Fibroblast of lung (primary cell): Measurements from ENCODE around the gene DMRTC2. TPM values are rescaled to one million over a fixed set of nuclear protein-coding genes. Genes with fewer than 3 reads are reported as not detected.

Source experiments
- DNase-seq, 2 donors: peaks; one replicate each; pipeline versions ENCODE4 v3.0.0 to v3.0.0-alpha.2; 2010; ENCODE audit warnings: low read depth in 2 of 2
- H2AFZ ChIP-seq: 2 replicates; pipeline ENCODE4 v1.5.1; 2012; ENCODE audit warnings: low read length, control low read depth, inconsistent platforms
- H3K27ac ChIP-seq: 2 replicates; pipeline ENCODE4 v1.5.1; 2011; ENCODE audit warnings: low read length, control low read depth; ENCODE audit not compliant: insufficient read depth
- H3K27me3 ChIP-seq: 2 replicates; pipeline ENCODE4 v1.5.1; 2011; ENCODE audit warnings: mild to moderate bottlenecking, low read length; ENCODE audit not compliant: control insufficient read depth, insufficient read depth
- H3K36me3 ChIP-seq: 2 replicates; pipeline ENCODE4 v1.5.1; 2011; ENCODE audit warnings: low read length; ENCODE audit not compliant: control insufficient read depth, insufficient read depth
- H3K4me1 ChIP-seq: 2 replicates; pipeline ENCODE4 v1.5.1; 2011; ENCODE audit warnings: low read length; ENCODE audit not compliant: control insufficient read depth, insufficient read depth; ENCODE audit errors: extremely low read depth
- H3K4me2 ChIP-seq: 2 replicates; pipeline ENCODE4 v1.5.1; 2011; ENCODE audit warnings: low read length, control low read depth; ENCODE audit not compliant: insufficient read depth; ENCODE audit errors: extremely low read depth
- H3K4me3 ChIP-seq, 4 experiments: fragments of 200-600 bp in 1 of 4; sonication (generic) in 1 of 4; replicated peaks in 1 of 4; 2 replicates each; pipeline ENCODE4 v1.5.1; 2011 to 2016; ENCODE audit warnings: low read length in 4 of 4, low read depth in 3 of 4, mild to moderate bottlenecking in 3 of 4, control low read depth in 2 of 4, inconsistent platforms in 1 of 4, mixed read lengths in 1 of 4; ENCODE audit not compliant: insufficient read depth in 1 of 4; ENCODE audit errors: control extremely low read depth in 1 of 4
- H3K79me2 ChIP-seq: 2 replicates; pipeline ENCODE4 v1.5.1; 2012; ENCODE audit warnings: mild to moderate bottlenecking, low read length, inconsistent platforms; ENCODE audit not compliant: control insufficient read depth, insufficient read depth
- H3K9ac ChIP-seq: 2 replicates; pipeline ENCODE4 v1.5.1; 2011; ENCODE audit warnings: mild to moderate bottlenecking, low read length, control low read depth; ENCODE audit not compliant: insufficient read depth
- H3K9me3 ChIP-seq: 2 replicates; pipeline ENCODE4 v1.5.1; 2012; ENCODE audit warnings: low read depth, low read length; ENCODE audit not compliant: control insufficient read depth, insufficient read depth
- H4K20me1 ChIP-seq: 2 replicates; pipeline ENCODE4 v1.5.1; 2011; ENCODE audit warnings: low read length; ENCODE audit not compliant: control insufficient read depth, insufficient read depth; ENCODE audit errors: extremely low read depth
- CTCF ChIP-seq, 2 donors: IDR thresholded peaks in 1 of 2; conservative IDR thresholded peaks in 1 of 2; 1 replicate in 1 of 2; 2 replicates in 1 of 2; pipeline ENCODE4 v1.5.1; 2011 to 2012; ENCODE audit warnings: low read length in 2 of 2, control low read depth in 1 of 2, inconsistent platforms in 1 of 2, low read depth in 1 of 2, mild to moderate bottlenecking in 1 of 2
- EZH2 ChIP-seq: IDR thresholded peaks from 2 replicates; pipeline ENCODE4 v1.5.1; 2012; ENCODE audit warnings: low read length, control low read depth, mild to moderate bottlenecking; ENCODE audit errors: missing control alignments
- polyA plus RNA-seq, 2 donors: library from polyadenylated mRNA; depleted of rRNA in 1 of 2; stranded (reverse) in 1 of 2; unstranded in 1 of 2; fragments of >200 nt; gene quantifications; 2 replicates each; pipeline ENCODE4 v1.2.1, GENCODE V29; 2011 to 2012; ENCODE audit warnings: missing spikeins in 1 of 2
- total RNA-seq: library from RNA; depleted of rRNA; stranded (reverse); fragments of >200 nt; gene quantifications from 2 replicates; pipeline ENCODE4 v1.2.1, GENCODE V29; 2014

Gene DMRTC2
- total and polyA plus RNA-seq, 2 donors (not counting 1 experiment from before 2014, with no cell fraction given): not detected

- H3K4me3 ChIP-seq: no peak overlapping the region
- no peak overlapping the region for H2AFZ ChIP-seq
- H3K27ac ChIP-seq: no peak overlapping the region
- no peaks in the 10 kb centered on the region for H3K9me3 ChIP-seq
- no peaks in the 10 kb centered on the region for H4K20me1 ChIP-seq
- H3K27me3 ChIP-seq: no peaks in the 10 kb centered on the region
- DNase-seq: no peak
- no peak for TF ChIP-seq EZH2
- TF ChIP-seq CTCF (conservative IDR thresholded peaks at IDR 0.05 in 1 of 2, IDR thresholded peaks at IDR 0.05 in 1 of 2; ENCODE audit: low read depth in 1 of 2, low read length in 2 of 2): no peak
- no peak overlapping the region for H3K9ac ChIP-seq
- H3K36me3 ChIP-seq: peaks cover 31% of the 10 kb centered on the region
- H3K4me2 ChIP-seq: no peak overlapping the region
- H3K79me2 ChIP-seq: no peaks in the 10 kb centered on the region
- H3K4me1 ChIP-seq: no peaks in the 10 kb centered on the region
These were observed 52.3 kb downstream of the DMRTC2 start for GRCh38 chr19:41897181-41897580.

- H4K20me1 ChIP-seq: no peaks in the 10 kb centered on the region
- no peak overlapping the region for H2AFZ ChIP-seq
- no peak overlapping the region for H3K27ac ChIP-seq
- H3K9ac ChIP-seq: no peak overlapping the region
- no peak for DNase-seq
- no peaks in the 10 kb centered on the region for H3K79me2 ChIP-seq
- H3K36me3 ChIP-seq: peaks cover 30% of the 10 kb centered on the region
- TF ChIP-seq EZH2 (no peak), CTCF (conservative IDR thresholded peaks at IDR 0.05 in 1 of 2, IDR thresholded peaks at IDR 0.05 in 1 of 2; ENCODE audit: low read depth in 1 of 2, low read length in 2 of 2) (no peak)
- no peak overlapping the region for H3K4me3 ChIP-seq
- H3K4me2 ChIP-seq: no peak overlapping the region
- no peaks in the 10 kb centered on the region for H3K9me3 ChIP-seq
- H3K27me3 ChIP-seq: no peaks in the 10 kb centered on the region
- no peaks in the 10 kb centered on the region for H3K4me1 ChIP-seq
These were observed 53.0 kb downstream of the DMRTC2 start for GRCh38 chr19:41897820-41898219.

- Histone ChIP-seq H3K4me1 (no peaks in the 10 kb centered on the region), H2AFZ (no peak overlapping the region), H3K9ac (no peak overlapping the region), H3K79me2 (no peaks in the 10 kb centered on the region), H3K36me3 (peaks cover 29% of the 10 kb centered on the region), H3K27me3 (no peaks in the 10 kb centered on the region), H4K20me1 (no peaks in the 10 kb centered on the region), H3K9me3 (no peaks in the 10 kb centered on the region), H3K27ac (no peak overlapping the region), H3K4me2 (no peak overlapping the region), H3K4me3 (no peak overlapping the region)
- TF ChIP-seq CTCF (conservative IDR thresholded peaks at IDR 0.05 in 1 of 2, IDR thresholded peaks at IDR 0.05 in 1 of 2; ENCODE audit: low read depth in 1 of 2, low read length in 2 of 2) (no peak), EZH2 (no peak)
- DNase-seq: no peak
These were observed 53.4 kb downstream of the DMRTC2 start for GRCh38 chr19:41898235-41898634.

Other genes with a start within 250 kb of the DMRTC2 start
- gene CEACAM4, start 218.0 kb upstream of the DMRTC2 start, total RNA-seq: not detected in 2 replicates
- gene CEACAM4, start 218.0 kb upstream of the DMRTC2 start, polyA plus RNA-seq: not detected in 2 replicates
- gene CEACAM7, start 156.8 kb upstream of the DMRTC2 start, total RNA-seq: not detected in 2 replicates
- not detected in 2 replicates for gene CEACAM7, start 156.8 kb upstream of the DMRTC2 start, polyA plus RNA-seq
- gene CEACAM5, start 136.4 kb upstream of the DMRTC2 start, total RNA-seq: not detected in 2 replicates
- not detected in 2 replicates for gene CEACAM5, start 136.4 kb upstream of the DMRTC2 start, polyA plus RNA-seq
- not detected in 2 replicates for gene CEACAM6, start 89.5 kb upstream of the DMRTC2 start, total RNA-seq
- gene CEACAM6, start 89.5 kb upstream of the DMRTC2 start, polyA plus RNA-seq: not detected in 2 replicates
- not detected in 2 replicates for gene CEACAM3, start 48.5 kb upstream of the DMRTC2 start, total RNA-seq
- gene CEACAM3, start 48.5 kb upstream of the DMRTC2 start, polyA plus RNA-seq: not detected in 2 replicates
- gene LYPD4, start 359 bp upstream of the DMRTC2 start, total RNA-seq: not detected in 2 replicates
- not detected in 2 replicates for gene LYPD4, start 359 bp upstream of the DMRTC2 start, polyA plus RNA-seq
- gene RPS19, start 15.2 kb downstream of the DMRTC2 start, total RNA-seq: 1,183 and 1,320 TPM in 2 replicates
- gene RPS19, start 15.2 kb downstream of the DMRTC2 start, polyA plus RNA-seq: 2,037 and 2,197 TPM in 2 replicates
- under 0.01 and 0.17 TPM in 2 replicates for gene CD79A, start 32.2 kb downstream of the DMRTC2 start, total RNA-seq
- 0.07 and 0.17 TPM in 2 replicates for gene CD79A, start 32.2 kb downstream of the DMRTC2 start, polyA plus RNA-seq
- gene ARHGEF1, start 38.1 kb downstream of the DMRTC2 start, total RNA-seq: 21.6 TPM in 2 replicates
- gene ARHGEF1, start 38.1 kb downstream of the DMRTC2 start, polyA plus RNA-seq: 23.9 and 32.2 TPM in 2 replicates
- gene ERFL, start 83.4 kb downstream of the DMRTC2 start, total RNA-seq: under 0.01 TPM in 2 replicates
- 0.03 TPM in 1 of 2 replicates, not detected in the other for gene ERFL, start 83.4 kb downstream of the DMRTC2 start, polyA plus RNA-seq
- gene RABAC1, start 114.3 kb downstream of the DMRTC2 start, total RNA-seq: 152 and 193 TPM in 2 replicates
- 123 and 163 TPM in 2 replicates for gene RABAC1, start 114.3 kb downstream of the DMRTC2 start, polyA plus RNA-seq
- gene ATP1A3, start 149.2 kb downstream of the DMRTC2 start, total RNA-seq: under 0.01 and 0.17 TPM in 2 replicates
- gene ATP1A3, start 149.2 kb downstream of the DMRTC2 start, polyA plus RNA-seq: 0.05 TPM in 1 of 2 replicates, not detected in the other
- gene GRIK5, start 225.2 kb downstream of the DMRTC2 start, total RNA-seq: 0.77 and 3.5 TPM in 2 replicates
- 0.03 and 0.69 TPM in 2 replicates for gene GRIK5, start 225.2 kb downstream of the DMRTC2 start, polyA plus RNA-seq
- 7.7 and 9.9 TPM in 2 replicates for gene ZNF574, start 231.1 kb downstream of the DMRTC2 start, total RNA-seq
- 5.1 and 6.6 TPM in 2 replicates for gene ZNF574, start 231.1 kb downstream of the DMRTC2 start, polyA plus RNA-seq